Measurements from ENCODE around the gene GDF10. TPM values are rescaled to one million over a fixed set of nuclear protein-coding genes. Genes with fewer than 3 reads are reported as not detected.

Gene GDF10
- total and polyA plus RNA-seq, 2 donors (not counting 1 experiment from before 2014, with no cell fraction given), result not detected

- Histone ChIP-seq H3K9ac (ENCODE audit: low read length) (no peak overlapping the region), H3K4me2 (replicated peaks; ENCODE audit: low read depth, low read length, poor library complexity, severe bottlenecking) (no peak overlapping the region), H3K79me2 (ENCODE audit: control insufficient read depth, insufficient read depth, low read length) (no peaks in the 10 kb centered on the region), H3K27me3 (replicated peaks in 1 of 4; ENCODE audit: control extremely low read depth in 1 of 4, control insufficient read depth in 3 of 4, insufficient read depth in 4 of 4, low read length in 3 of 4) (no peaks in the 10 kb centered on the region), H4K20me1 (ENCODE audit: control insufficient read depth, insufficient read depth, low read length, poor library complexity, severe bottlenecking) (no peaks in the 10 kb centered on the region), H3K9me3 (ENCODE audit: control extremely low read depth in 1 of 3, control insufficient read depth in 2 of 3, insufficient read depth in 1 of 3, low read length in 2 of 3) (peaks cover 0 to 15% (median 0%) of the 10 kb centered on the region in 3 donors), H2AFZ (ENCODE audit: insufficient read depth, low read depth, low read length, poor library complexity, severe bottlenecking) (no peak overlapping the region), H3K4me3 (ENCODE audit: control extremely low read depth in 1 of 5, extremely low read depth in 1 of 5, insufficient read depth in 1 of 5, low read depth in 2 of 5, low read length in 4 of 5) (no peak overlapping the region), H3K27ac (ENCODE audit: low read length in 2 of 2) (no peak overlapping the region), H3K4me1 (ENCODE audit: control insufficient read depth in 2 of 2, insufficient read depth in 2 of 2, low read length in 2 of 2) (no peaks in the 10 kb centered on the region), H3K36me3 (replicated peaks in 1 of 2; ENCODE audit: control extremely low read depth in 1 of 2, control insufficient read depth in 1 of 2, extremely low read depth in 1 of 2, insufficient read depth in 2 of 2, low read length in 1 of 2) (no peaks in the 10 kb centered on the region)
- H3K9me3 Mint-ChIP-seq (ENCODE audit: insufficient read depth), result no peaks in the 10 kb centered on the region
- intact Hi-C loops (cut with micrococcal nuclease), result no loop called here
- POLR2A ChIA-PET, result no interaction called here
- no peak for ATAC-seq (ENCODE audit: low read depth)
- no peak for DNase-seq
- TF ChIP-seq EZH2 (IDR thresholded peaks at IDR 0.05; ENCODE audit: borderline replicate concordance, insufficient read depth, low read depth, low read length, poor library complexity, severe bottlenecking), result no peak
- TF ChIP-seq, protein P1, sequence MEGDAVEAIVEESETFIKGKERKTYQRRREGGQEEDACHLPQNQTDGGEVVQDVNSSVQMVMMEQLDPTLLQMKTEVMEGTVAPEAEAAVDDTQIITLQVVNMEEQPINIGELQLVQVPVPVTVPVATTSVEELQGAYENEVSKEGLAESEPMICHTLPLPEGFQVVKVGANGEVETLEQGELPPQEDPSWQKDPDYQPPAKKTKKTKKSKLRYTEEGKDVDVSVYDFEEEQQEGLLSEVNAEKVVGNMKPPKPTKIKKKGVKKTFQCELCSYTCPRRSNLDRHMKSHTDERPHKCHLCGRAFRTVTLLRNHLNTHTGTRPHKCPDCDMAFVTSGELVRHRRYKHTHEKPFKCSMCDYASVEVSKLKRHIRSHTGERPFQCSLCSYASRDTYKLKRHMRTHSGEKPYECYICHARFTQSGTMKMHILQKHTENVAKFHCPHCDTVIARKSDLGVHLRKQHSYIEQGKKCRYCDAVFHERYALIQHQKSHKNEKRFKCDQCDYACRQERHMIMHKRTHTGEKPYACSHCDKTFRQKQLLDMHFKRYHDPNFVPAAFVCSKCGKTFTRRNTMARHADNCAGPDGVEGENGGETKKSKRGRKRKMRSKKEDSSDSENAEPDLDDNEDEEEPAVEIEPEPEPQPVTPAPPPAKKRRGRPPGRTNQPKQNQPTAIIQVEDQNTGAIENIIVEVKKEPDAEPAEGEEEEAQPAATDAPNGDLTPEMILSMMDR (IDR thresholded peaks at IDR 0.05), result no peak
- H3K4me1 Mint-ChIP-seq, result no peaks in the 10 kb centered on the region
- peaks cover 6% of the 10 kb centered on the region for H3K27me3 Mint-ChIP-seq
- no peak overlapping the region for H3K27ac Mint-ChIP-seq
- WGBS (ENCODE audit: insufficient coverage), result 87% methylated on average over 2 of the region's 3 CpGs
- CTCF ChIA-PET, result interaction anchor here (1.7 kb wide), 1 partner anchor 10 kb away, joined by 4 read pairs; no protein-coding TSS in a partner anchor
- H3K4me3 Mint-ChIP-seq, result no peak overlapping the region
Measured at GRCh38 chr10:47330804-47331203, 30.8 kb downstream of the GDF10 start.

- 94% methylated on average over 8 of the region's 9 CpGs for WGBS (ENCODE audit: insufficient coverage)
- POLR2A ChIA-PET, result no interaction called here
- no peak for ATAC-seq (ENCODE audit: low read depth)
- H3K4me1 ChIP-seq (ENCODE audit: control insufficient read depth in 2 of 2, insufficient read depth in 2 of 2, low read length in 2 of 2), result no peaks in the 10 kb centered on the region
- H3K4me2 ChIP-seq (replicated peaks; ENCODE audit: low read depth, low read length, poor library complexity, severe bottlenecking), result no peak overlapping the region
- H2AFZ ChIP-seq (ENCODE audit: insufficient read depth, low read depth, low read length, poor library complexity, severe bottlenecking), result no peak overlapping the region
- H3K4me1 Mint-ChIP-seq, result no peaks in the 10 kb centered on the region
- no peak overlapping the region for H3K27ac ChIP-seq (ENCODE audit: low read length in 2 of 2)
- H3K27me3 ChIP-seq (replicated peaks in 1 of 4; ENCODE audit: control extremely low read depth in 1 of 4, control insufficient read depth in 3 of 4, insufficient read depth in 4 of 4, low read length in 3 of 4), result no peaks in the 10 kb centered on the region
- peaks cover 0 to 15% (median 0%) of the 10 kb centered on the region in 3 donors for H3K9me3 ChIP-seq (ENCODE audit: control extremely low read depth in 1 of 3, control insufficient read depth in 2 of 3, insufficient read depth in 1 of 3, low read length in 2 of 3)
- DNase-seq, result no peak
- no peaks in the 10 kb centered on the region for H4K20me1 ChIP-seq (ENCODE audit: control insufficient read depth, insufficient read depth, low read length, poor library complexity, severe bottlenecking)
- H3K27me3 Mint-ChIP-seq, result peaks cover 9% of the 10 kb centered on the region
- H3K9ac ChIP-seq (ENCODE audit: low read length), result no peak overlapping the region
- H3K9me3 Mint-ChIP-seq (ENCODE audit: insufficient read depth), result no peaks in the 10 kb centered on the region
- H3K4me3 ChIP-seq (ENCODE audit: control extremely low read depth in 1 of 5, extremely low read depth in 1 of 5, insufficient read depth in 1 of 5, low read depth in 2 of 5, low read length in 4 of 5), result no peak overlapping the region
- no peaks in the 10 kb centered on the region for H3K36me3 ChIP-seq (replicated peaks in 1 of 2; ENCODE audit: control extremely low read depth in 1 of 2, control insufficient read depth in 1 of 2, extremely low read depth in 1 of 2, insufficient read depth in 2 of 2, low read length in 1 of 2)
- intact Hi-C loops (cut with micrococcal nuclease), result no loop called here
- CTCF ChIA-PET, result interaction anchor here (1.7 kb wide), 1 partner anchor 9 kb away, joined by 4 read pairs; no protein-coding TSS in a partner anchor
- H3K4me3 Mint-ChIP-seq, result no peak overlapping the region
- TF ChIP-seq, protein P1 (IDR thresholded peaks at IDR 0.05), result no peak
- H3K79me2 ChIP-seq (ENCODE audit: control insufficient read depth, insufficient read depth, low read length), result no peaks in the 10 kb centered on the region
- no peak overlapping the region for H3K27ac Mint-ChIP-seq
Measured at GRCh38 chr10:47331491-47331890, 31.5 kb downstream of the GDF10 start.
